Naive thymus-derived CD4-positive, alpha-beta T cell (primary cell): Measurements from ENCODE around the gene CHCHD6. TPM values are rescaled to one million over a fixed set of nuclear protein-coding genes. Genes with fewer than 3 reads are reported as not detected.

Experiments
- ATAC-seq: fragments of 150-1000 bp; cut with Tn5 transposase; 2 replicates; pipeline ENCODE4 v1.10.0; 2021; ENCODE audit warnings: mild to moderate bottlenecking, moderate library complexity
- CTCF ChIA-PET: fragments of 350-600 bp; sonication (Branson Sonifier 250); formaldehyde crosslinking; loops from one replicate; lab custom pipeline; 2021; ENCODE audit warnings: antibody characterized with exemption; lab: Charles Lee
- POLR2A ChIA-PET: fragments of 350-600 bp; sonication (Branson Sonifier 250); formaldehyde crosslinking; loops from one replicate; lab custom pipeline; 2021; ENCODE audit warnings: antibody characterized with exemption, inconsistent platforms; lab: Charles Lee
- DNase-seq, 9 donors: peaks; one replicate each; pipeline versions ENCODE4 v3.0.0 to v3.0.0-alpha.2; 2020 to 2022; ENCODE audit warnings: mixed read lengths in 1 of 9
- H3K27ac ChIP-seq: one replicate; pipeline ENCODE4 v1.7.0; 2013; ENCODE audit warnings: mild to moderate bottlenecking, low read depth, low read length, moderate library complexity
- H3K27me3 ChIP-seq, 2 donors: one replicate each; pipeline ENCODE4 v1.7.0; 2013; ENCODE audit warnings: low read length in 2 of 2, mild to moderate bottlenecking in 2 of 2, moderate library complexity in 2 of 2; ENCODE audit not compliant: control insufficient read depth in 2 of 2, insufficient read depth in 2 of 2
- H3K36me3 ChIP-seq, 3 experiments: 1 replicate in 2 of 3; 2 replicates in 1 of 3; pipeline ENCODE4 v1.7.0; 2013; ENCODE audit warnings: low read length in 3 of 3, mild to moderate bottlenecking in 3 of 3, moderate library complexity in 1 of 3; ENCODE audit not compliant: insufficient read depth in 3 of 3, control insufficient read depth in 2 of 3
- H3K4me1 ChIP-seq, 2 donors: one replicate each; pipeline ENCODE4 v1.7.0; 2013; ENCODE audit warnings: low read length in 2 of 2, mild to moderate bottlenecking in 2 of 2, moderate library complexity in 1 of 2; ENCODE audit not compliant: control insufficient read depth in 2 of 2, insufficient read depth in 2 of 2
- H3K4me3 ChIP-seq: 2 replicates; pipeline ENCODE4 v1.7.0; 2013; ENCODE audit warnings: mild to moderate bottlenecking, low read length
- H3K9me3 ChIP-seq, 3 experiments: 1 replicate in 2 of 3; 2 replicates in 1 of 3; pipeline ENCODE4 v1.7.0; 2013; ENCODE audit warnings: low read length in 3 of 3; ENCODE audit not compliant: control insufficient read depth in 2 of 3
- H3K27ac Mint-ChIP-seq, 9 donors: one replicate each; pipeline ENCODE4 v1.8.0; 2020 to 2022; ENCODE audit warnings: mixed read lengths in 9 of 9, mild to moderate bottlenecking in 8 of 9, moderate library complexity in 5 of 9, inconsistent platforms in 2 of 9
- H3K27me3 Mint-ChIP-seq, 5 donors: one replicate each; pipeline ENCODE4 v1.8.0; 2021 to 2022; ENCODE audit warnings: mixed read lengths in 5 of 5, mild to moderate bottlenecking in 1 of 5
- H3K36me3 Mint-ChIP-seq, 5 donors: one replicate each; pipeline ENCODE4 v1.8.0; 2020 to 2022; ENCODE audit warnings: mixed read lengths in 5 of 5, mild to moderate bottlenecking in 3 of 5, inconsistent platforms in 1 of 5
- H3K4me1 Mint-ChIP-seq, 7 donors: one replicate each; pipeline ENCODE4 v1.8.0; 2020 to 2022; ENCODE audit warnings: mixed read lengths in 7 of 7, mild to moderate bottlenecking in 3 of 7, inconsistent platforms in 1 of 7
- H3K4me3 Mint-ChIP-seq, 10 donors: one replicate each; pipeline ENCODE4 v1.8.0; 2020 to 2022; ENCODE audit warnings: mild to moderate bottlenecking in 10 of 10, mixed read lengths in 10 of 10, moderate library complexity in 6 of 10, inconsistent platforms in 2 of 10
- H3K9me3 Mint-ChIP-seq, 11 donors: one replicate each; pipeline ENCODE4 v1.8.0; 2020 to 2022; ENCODE audit warnings: mixed read lengths in 11 of 11, mild to moderate bottlenecking in 4 of 11, inconsistent platforms in 1 of 11, moderate library complexity in 1 of 11
- intact Hi-C, 2 donors: fragments of 100-400 bp; cut with micrococcal nuclease; formaldehyde crosslinking; loops; one replicate each; pipeline ENCODE4 v1.15.1; 2023
- polyA plus RNA-seq, 2 donors: library from polyadenylated mRNA; unstranded; fragments of 300-500 nt; fragmentation: Illumina TruSeq; gene quantifications; one replicate each; pipeline ENCODE4 v1.2.3, GENCODE V29; 2021
- total RNA-seq, 6 experiments: library from RNA in 5 of 6; stranded (reverse) in 5 of 6; gene quantifications; 1 replicate in 5 of 6; 2 replicates in 1 of 6; pipeline ENCODE4 v1.2.3 and lab custom pipeline; 2021 to 2026

The CHCHD6 gene
- total and polyA plus RNA-seq, 7 experiments from 2014 or later: 5.4 to 15.1 (median 11.0) TPM

DNA sequence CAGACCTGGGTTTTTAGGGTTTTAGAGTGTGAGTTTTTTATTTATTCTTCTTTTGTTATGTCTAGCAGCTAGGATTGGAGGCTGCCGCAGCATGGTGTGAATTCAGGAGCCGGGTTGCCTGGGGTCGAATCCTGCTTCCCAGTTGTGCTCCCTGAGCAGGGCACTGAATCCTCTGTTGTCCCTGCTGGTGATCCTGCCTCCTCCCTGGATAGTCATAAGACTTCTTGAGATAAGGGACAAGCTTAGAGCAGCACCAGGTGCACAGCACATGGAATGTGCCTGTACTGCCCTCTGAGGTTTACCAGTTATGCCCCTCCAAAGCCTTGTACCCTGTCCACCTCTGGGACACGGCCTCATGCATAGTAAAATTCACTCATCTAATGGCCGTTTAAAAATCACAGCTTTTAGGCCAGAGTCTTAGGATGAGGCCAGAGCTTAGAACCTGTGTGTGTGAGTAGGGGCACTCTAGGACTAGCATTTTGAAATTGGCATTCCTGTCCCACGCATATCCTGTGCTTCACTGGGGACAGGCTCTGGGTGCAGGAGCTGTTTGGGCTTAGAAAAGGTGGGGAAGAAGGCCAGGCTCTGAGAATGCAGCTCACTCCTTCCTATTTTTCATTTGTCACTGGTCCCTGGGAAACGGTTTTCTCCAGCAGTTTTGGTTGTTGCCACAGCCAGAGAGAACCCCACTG is 47.7 kb downstream of the CHCHD6 start:
- Histone ChIP-seq H3K27me3 (no peaks in the 10 kb centered on the region), H3K4me3 (no peak overlapping the region), H3K9me3 (no peaks in the 10 kb centered on the region), H3K27ac (no peak overlapping the region), H3K36me3 (no peaks in the 10 kb centered on the region), H3K4me1 (no peaks in the 10 kb centered on the region)
- ATAC-seq (no peak), DNase-seq (no peak)
- Mint-ChIP-seq H3K4me1 (peaks cover 4 to 18% (median 10%) of the 10 kb centered on the region in 7 donors), H3K27me3 (no peaks in the 10 kb centered on the region), H3K36me3 (peaks cover 0 to 26% (median 0%) of the 10 kb centered on the region in 5 donors), H3K9me3 (no peaks in the 10 kb centered on the region), H3K4me3 (no peak overlapping the region), H3K27ac (no peak overlapping the region)
- intact Hi-C loops: loop anchor here (1.0 kb wide), 4 partner anchors 231 to 796 kb away; no protein-coding TSS in a partner anchor
- ChIA-PET CTCF (interaction anchor here (0.6 to 0.7 kb wide), 2 partner anchors 172 to 794 kb away, joined by 3 read pairs; no protein-coding TSS in a partner anchor), POLR2A (no interaction called here)

GRCh38 chr3:126752303-126753190 is 48.5 kb downstream of the CHCHD6 start:
- Mint-ChIP-seq H3K36me3 (peaks cover 0 to 31% (median 0%) of the 10 kb centered on the region in 5 donors), H3K27ac (peak overlapping the region in 1 of 9 donors; percentile 53), H3K9me3 (no peaks in the 10 kb centered on the region), H3K27me3 (no peaks in the 10 kb centered on the region), H3K4me3 (no peak overlapping the region), H3K4me1 (peaks cover 0 to 12% (median 10%) of the 10 kb centered on the region in 7 donors)
- Histone ChIP-seq H3K4me1 (no peaks in the 10 kb centered on the region), H3K27me3 (no peaks in the 10 kb centered on the region), H3K4me3 (no peak overlapping the region), H3K9me3 (no peaks in the 10 kb centered on the region), H3K36me3 (no peaks in the 10 kb centered on the region), H3K27ac (no peak overlapping the region)
- ChIA-PET POLR2A (no interaction called here), CTCF (interaction anchor here (0.6 to 0.7 kb wide), 3 partner anchors 172 to 793 kb away, joined by 3 read pairs; no protein-coding TSS in a partner anchor)
- intact Hi-C loops: loop anchor here (1.0 kb wide), 4 partner anchors 230 to 795 kb away; no protein-coding TSS in a partner anchor
- ATAC-seq (peak; percentile 73), DNase-seq (peak in 7 of 9 donors; percentile 11 to 54 (median 21))

GRCh38 chr3:126753191-126754160 is 49.4 kb downstream of the CHCHD6 start:
- CTCF ChIA-PET: interaction anchor here (0.7 kb wide), 1 partner anchor 235 kb away, joined by 3 read pairs; no protein-coding TSS in a partner anchor
- no peaks in the 10 kb centered on the region for H3K27me3 ChIP-seq
- H3K27ac ChIP-seq: no peak overlapping the region
- H3K9me3 Mint-ChIP-seq: no peaks in the 10 kb centered on the region
- no peaks in the 10 kb centered on the region for H3K9me3 ChIP-seq
- H3K36me3 ChIP-seq: no peaks in the 10 kb centered on the region
- no peak overlapping the region for H3K27ac Mint-ChIP-seq
- no peak for ATAC-seq
- H3K4me1 Mint-ChIP-seq: peaks cover 0 to 12% (median 6%) of the 10 kb centered on the region in 7 donors
- H3K4me3 Mint-ChIP-seq: no peak overlapping the region
- H3K27me3 Mint-ChIP-seq: no peaks in the 10 kb centered on the region
- H3K4me3 ChIP-seq: no peak overlapping the region
- POLR2A ChIA-PET: no interaction called here
- H3K4me1 ChIP-seq: no peaks in the 10 kb centered on the region
- DNase-seq: no peak
- intact Hi-C loops: no loop called here
- H3K36me3 Mint-ChIP-seq: peaks cover 0 to 28% (median 0%) of the 10 kb centered on the region in 5 donors

DNA sequence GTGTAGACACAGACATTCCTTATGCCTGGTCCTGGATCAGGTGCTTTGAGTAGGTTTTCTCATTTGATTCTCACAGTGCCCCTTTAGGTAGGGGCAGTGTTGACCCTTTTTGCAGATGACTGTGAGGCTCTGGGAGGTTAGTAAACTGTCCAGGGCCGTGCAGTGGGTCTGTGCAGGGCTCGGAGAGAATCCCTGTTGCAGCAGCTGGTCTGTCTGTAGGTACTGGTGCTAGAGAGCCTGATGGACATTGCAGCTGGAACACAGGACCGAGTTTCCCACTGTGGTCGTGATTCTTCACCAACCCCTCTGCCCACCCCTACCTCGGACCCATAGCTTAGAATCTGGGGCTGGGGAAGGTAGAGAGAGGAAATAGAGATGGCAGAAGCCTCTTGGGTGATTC is 51.8 kb downstream of the CHCHD6 start:
- Histone ChIP-seq H3K4me3 (no peak overlapping the region), H3K27ac (no peak overlapping the region), H3K27me3 (no peaks in the 10 kb centered on the region), H3K9me3 (no peaks in the 10 kb centered on the region), H3K4me1 (no peaks in the 10 kb centered on the region), H3K36me3 (no peaks in the 10 kb centered on the region)
- Mint-ChIP-seq H3K4me3 (no peak overlapping the region), H3K36me3 (peaks cover 0 to 28% (median 9%) of the 10 kb centered on the region in 5 donors), H3K27me3 (no peaks in the 10 kb centered on the region), H3K4me1 (peaks cover 0 to 5% (median 0%) of the 10 kb centered on the region in 7 donors), H3K9me3 (no peaks in the 10 kb centered on the region), H3K27ac (no peak overlapping the region)
- CTCF ChIA-PET: no interaction called here
- DNase-seq (no peak), ATAC-seq (no peak)
- intact Hi-C loops: no loop called here
- POLR2A ChIA-PET: no interaction called here

DNA sequence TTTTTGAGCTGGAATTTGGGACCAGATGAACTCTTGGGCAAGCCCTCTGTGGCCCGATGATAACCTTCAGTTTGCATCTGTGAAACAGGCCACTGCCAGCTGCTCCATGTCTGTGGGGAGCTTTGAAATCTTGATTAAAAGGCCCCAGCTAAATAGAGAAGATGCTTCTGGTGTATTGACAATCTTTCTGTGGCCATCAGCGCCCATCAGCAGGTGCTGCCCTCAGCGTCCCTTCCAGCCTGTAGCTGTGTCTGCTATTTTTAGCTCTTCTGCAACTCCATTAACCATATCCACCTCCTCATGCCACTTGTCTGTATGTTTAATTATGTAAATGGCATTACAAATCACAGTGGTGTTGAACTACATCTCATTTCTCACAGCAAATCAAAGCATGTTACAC is 54.0 kb downstream of the CHCHD6 start:
- ChIA-PET CTCF (no interaction called here), POLR2A (no interaction called here)
- Histone ChIP-seq H3K4me3 (no peak overlapping the region), H3K4me1 (no peaks in the 10 kb centered on the region), H3K27me3 (no peaks in the 10 kb centered on the region), H3K27ac (no peak overlapping the region), H3K36me3 (no peaks in the 10 kb centered on the region), H3K9me3 (no peaks in the 10 kb centered on the region)
- ATAC-seq (no peak), DNase-seq (no peak)
- no peaks in the 10 kb centered on the region for H3K27me3 Mint-ChIP-seq
- peaks cover 0 to 10% (median 0%) of the 10 kb centered on the region in 7 donors for H3K4me1 Mint-ChIP-seq
- no peak overlapping the region for H3K27ac Mint-ChIP-seq
- intact Hi-C loops: no loop called here
- H3K36me3 Mint-ChIP-seq: peaks cover 0 to 32% (median 13%) of the 10 kb centered on the region in 5 donors
- no peaks in the 10 kb centered on the region for H3K9me3 Mint-ChIP-seq
- no peak overlapping the region for H3K4me3 Mint-ChIP-seq

DNA sequence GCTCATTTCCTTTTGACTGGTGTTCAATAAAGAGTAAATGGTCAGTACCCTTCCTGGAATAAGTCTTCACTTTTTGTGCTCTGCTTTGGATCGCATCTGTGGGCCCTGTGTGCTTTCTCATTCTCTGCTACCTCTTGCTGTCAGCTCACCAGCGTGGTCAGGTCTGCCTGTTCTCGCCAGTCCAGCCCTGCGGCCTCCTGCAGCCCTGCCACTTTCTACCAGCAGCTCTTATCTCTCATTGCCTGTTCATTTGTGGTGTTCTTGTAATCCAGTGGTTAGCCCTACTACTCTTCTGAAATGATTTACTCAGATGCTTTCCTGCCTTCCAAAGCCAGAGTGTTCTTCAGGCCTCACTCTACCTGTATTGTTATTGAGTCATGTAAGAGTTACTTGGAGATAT is 54.8 kb downstream of the CHCHD6 start:
- H3K4me3 Mint-ChIP-seq: no peak overlapping the region
- H3K27me3 Mint-ChIP-seq: no peaks in the 10 kb centered on the region
- ATAC-seq (no peak), DNase-seq (no peak)
- Histone ChIP-seq H3K27me3 (no peaks in the 10 kb centered on the region), H3K9me3 (no peaks in the 10 kb centered on the region), H3K36me3 (no peaks in the 10 kb centered on the region), H3K4me1 (no peaks in the 10 kb centered on the region), H3K4me3 (no peak overlapping the region), H3K27ac (no peak overlapping the region)
- intact Hi-C loops: no loop called here
- POLR2A ChIA-PET: no interaction called here
- CTCF ChIA-PET: no interaction called here
- H3K9me3 Mint-ChIP-seq: no peaks in the 10 kb centered on the region
- peaks cover 0 to 32% (median 13%) of the 10 kb centered on the region in 5 donors for H3K36me3 Mint-ChIP-seq
- peaks cover 0 to 10% (median 0%) of the 10 kb centered on the region in 7 donors for H3K4me1 Mint-ChIP-seq
- no peak overlapping the region for H3K27ac Mint-ChIP-seq
